ENCODE measurements around the gene SHISAL2B.
A peak's percentile ranks its signal among the peaks of the same experiment; 100 is the strongest.

Gene SHISAL2B

DNA sequence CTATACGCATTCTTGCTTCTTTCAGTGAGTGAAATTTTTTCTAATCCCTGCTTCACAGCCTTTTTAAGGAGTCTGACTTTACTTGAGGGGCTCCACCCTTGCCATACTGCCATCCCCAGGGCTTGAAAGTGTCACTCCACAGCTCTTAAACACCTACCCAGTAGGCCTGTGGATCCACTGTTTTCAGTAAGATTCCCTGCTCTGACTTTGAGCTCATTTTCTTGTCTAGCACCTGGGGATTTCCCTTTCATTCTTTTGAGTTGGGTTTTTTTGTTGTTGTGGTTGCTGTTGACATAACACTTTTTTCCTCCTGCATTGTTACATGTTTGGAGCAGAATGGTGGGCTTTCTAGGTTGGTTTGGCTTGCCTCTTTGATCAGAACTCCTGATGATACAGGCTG, 54.6 kb downstream of the SHISAL2B start:
- TF ChIP-seq, protein P1, sequence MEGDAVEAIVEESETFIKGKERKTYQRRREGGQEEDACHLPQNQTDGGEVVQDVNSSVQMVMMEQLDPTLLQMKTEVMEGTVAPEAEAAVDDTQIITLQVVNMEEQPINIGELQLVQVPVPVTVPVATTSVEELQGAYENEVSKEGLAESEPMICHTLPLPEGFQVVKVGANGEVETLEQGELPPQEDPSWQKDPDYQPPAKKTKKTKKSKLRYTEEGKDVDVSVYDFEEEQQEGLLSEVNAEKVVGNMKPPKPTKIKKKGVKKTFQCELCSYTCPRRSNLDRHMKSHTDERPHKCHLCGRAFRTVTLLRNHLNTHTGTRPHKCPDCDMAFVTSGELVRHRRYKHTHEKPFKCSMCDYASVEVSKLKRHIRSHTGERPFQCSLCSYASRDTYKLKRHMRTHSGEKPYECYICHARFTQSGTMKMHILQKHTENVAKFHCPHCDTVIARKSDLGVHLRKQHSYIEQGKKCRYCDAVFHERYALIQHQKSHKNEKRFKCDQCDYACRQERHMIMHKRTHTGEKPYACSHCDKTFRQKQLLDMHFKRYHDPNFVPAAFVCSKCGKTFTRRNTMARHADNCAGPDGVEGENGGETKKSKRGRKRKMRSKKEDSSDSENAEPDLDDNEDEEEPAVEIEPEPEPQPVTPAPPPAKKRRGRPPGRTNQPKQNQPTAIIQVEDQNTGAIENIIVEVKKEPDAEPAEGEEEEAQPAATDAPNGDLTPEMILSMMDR (IDR thresholded peaks at IDR 0.05), result no peak
- TF ChIP-seq ZFX (IDR thresholded peaks at IDR 0.05; ENCODE audit: borderline replicate concordance), result no peak
- no peak overlapping the region for H3K27ac ChIP-seq

DNA sequence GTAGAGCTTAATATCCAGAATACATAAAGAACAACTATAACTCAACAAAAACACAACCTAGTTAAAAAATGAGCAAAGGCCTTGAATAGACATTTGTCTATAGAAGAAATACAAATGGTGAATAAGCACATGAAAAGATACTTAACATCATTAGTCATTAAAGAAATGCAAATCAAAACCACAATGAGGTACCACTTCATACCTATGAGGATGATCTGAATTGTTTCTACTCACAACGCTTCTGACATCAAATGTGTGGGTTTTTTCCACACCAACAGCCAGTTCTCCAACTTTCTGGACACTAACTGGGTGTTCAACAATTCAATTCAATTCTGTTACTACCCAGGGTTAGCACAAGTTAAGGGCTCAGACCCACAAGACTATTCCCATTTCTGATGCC, 56.1 kb downstream of the SHISAL2B start:
- H3K27ac ChIP-seq, result no peak overlapping the region
- TF ChIP-seq ZFX (IDR thresholded peaks at IDR 0.05; ENCODE audit: borderline replicate concordance), result no peak
- TF ChIP-seq, protein P1 (IDR thresholded peaks at IDR 0.05), result no peak

- H3K27ac ChIP-seq, result no peak overlapping the region
- TF ChIP-seq, protein P1 (IDR thresholded peaks at IDR 0.05), result no peak
- no peak for TF ChIP-seq ZFX (IDR thresholded peaks at IDR 0.05; ENCODE audit: borderline replicate concordance)
Measured at GRCh38 chr5:64749385-64749784, 59.1 kb downstream of the SHISAL2B start.

- peak overlapping the region; percentile 83 for H3K27ac ChIP-seq
- no peak for TF ChIP-seq ZFX (IDR thresholded peaks at IDR 0.05; ENCODE audit: borderline replicate concordance)
- TF ChIP-seq, protein P1 (IDR thresholded peaks at IDR 0.05), result no peak
Measured at GRCh38 chr5:64754066-64754465, 63.8 kb downstream of the SHISAL2B start.

DNA sequence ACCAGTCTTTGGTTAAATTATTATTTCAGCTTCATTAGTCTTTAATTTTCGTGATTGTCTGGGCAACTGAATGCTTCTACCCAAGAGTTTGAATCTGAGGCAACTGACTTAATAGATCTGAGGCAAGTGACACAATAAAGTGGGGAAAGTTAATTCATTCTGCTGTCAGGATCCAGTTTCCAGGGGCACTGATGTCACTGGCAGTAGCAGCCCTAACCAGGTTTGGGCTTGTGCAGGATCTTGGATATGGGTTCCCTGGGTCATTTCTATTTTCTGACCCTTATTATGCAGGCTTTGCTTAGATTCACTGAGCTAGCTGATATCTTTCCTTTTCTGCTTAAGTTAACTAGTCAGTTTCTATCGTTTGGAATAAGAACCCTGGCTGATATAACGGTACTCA, 68.6 kb downstream of the SHISAL2B start:
- H3K27ac ChIP-seq, result no peak overlapping the region
- no peak for TF ChIP-seq ZFX (IDR thresholded peaks at IDR 0.05; ENCODE audit: borderline replicate concordance)
- TF ChIP-seq, protein P1 (IDR thresholded peaks at IDR 0.05), result no peak

DNA sequence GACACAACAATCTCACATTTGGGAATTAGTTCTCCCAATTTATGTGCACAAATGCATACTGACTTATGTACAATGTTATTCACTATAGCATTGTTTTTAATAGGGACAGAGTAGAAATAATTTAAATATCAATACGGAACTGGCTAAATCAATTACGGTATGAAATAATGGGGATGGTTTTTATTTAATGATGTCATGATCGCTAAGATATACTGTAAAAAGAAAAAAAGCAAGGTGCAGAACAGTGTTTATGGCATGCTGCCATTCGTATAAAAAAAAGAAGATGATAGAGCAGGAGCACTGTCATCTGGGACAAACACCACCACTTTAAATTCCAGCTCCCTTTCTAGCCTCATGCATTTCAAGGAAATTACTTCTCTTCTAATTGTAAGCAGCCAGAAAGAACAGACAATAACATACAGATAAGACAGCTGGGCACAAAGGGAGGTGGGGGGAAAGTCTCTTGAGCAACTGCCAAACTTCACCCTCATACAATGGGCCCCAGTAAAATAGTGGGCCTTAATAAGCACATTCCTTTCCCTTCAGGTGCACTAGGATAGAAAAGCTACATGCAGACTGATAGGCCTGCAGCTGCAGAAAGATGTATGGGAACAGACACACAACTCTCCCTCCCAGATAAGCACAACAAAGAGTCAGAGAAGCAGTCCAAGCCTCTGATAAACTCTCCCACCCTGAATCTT, 69.8 kb downstream of the SHISAL2B start:
- H3K27ac ChIP-seq, result no peak overlapping the region
- TF ChIP-seq, protein P1 (IDR thresholded peaks at IDR 0.05), result no peak
- no peak for TF ChIP-seq ZFX (IDR thresholded peaks at IDR 0.05; ENCODE audit: borderline replicate concordance)

DNA sequence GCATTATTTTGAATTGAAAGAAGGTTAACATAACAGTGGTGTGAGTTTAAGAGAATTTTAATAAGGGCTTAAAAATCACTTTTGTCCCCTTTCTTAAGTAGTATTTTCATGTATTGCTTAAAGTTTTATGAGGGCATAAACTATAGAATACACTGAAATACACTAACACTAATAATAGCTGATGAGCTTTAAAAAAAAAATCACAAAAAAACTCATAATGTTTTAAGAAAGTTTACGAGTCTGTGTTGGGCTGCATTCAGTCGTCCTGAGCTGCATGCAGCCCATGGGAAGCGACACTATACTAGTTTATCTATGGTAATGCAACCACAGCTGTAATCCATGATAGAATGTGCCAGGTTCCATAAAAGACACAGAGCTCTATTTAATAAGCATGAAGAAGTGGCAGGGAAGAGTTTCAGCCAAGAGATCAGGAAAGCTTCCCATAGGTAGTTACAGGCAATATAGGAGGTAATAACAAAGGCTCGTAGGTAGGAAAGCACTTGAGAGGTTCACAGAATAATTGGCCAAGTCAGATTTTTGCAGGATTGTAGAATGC, 73.7 kb downstream of the SHISAL2B start:
- no peak overlapping the region for H3K27ac ChIP-seq
- TF ChIP-seq ZFX (IDR thresholded peaks at IDR 0.05; ENCODE audit: borderline replicate concordance), result no peak
- TF ChIP-seq, protein P1 (IDR thresholded peaks at IDR 0.05), result no peak
